Limb (tissue), 2 donors: ENCODE data around the gene SSR3.
"Not testable (repeated sequence)": the region's sequence is repeated elsewhere in the genome, so short reads cannot be mapped to it uniquely, and the experiment has no call there.

Source experiments
- DNase-seq, 2 donors: peaks; one replicate each; pipeline ENCODE4 v3.0.0-alpha.2; 2016; ENCODE audit errors: extremely low spot score in 2 of 2

The SSR3 gene

GRCh38 chr3:156554842-156555687 lies at the start of gene SSR3:
Gene SSR3, minus strand, starts transcription at chr3:156555117. Its CDS starts 28 bp downstream, at chr3:156555089.
- peak; percentile 99 for DNase-seq

- no peak for DNase-seq
Observed at GRCh38 chr3:156604064-156604641, 49.2 kb upstream of the SSR3 start.

- no peak for DNase-seq
Observed at GRCh38 chr3:156603379-156604017, 48.6 kb upstream of the SSR3 start.

- no peak for DNase-seq
Observed at GRCh38 chr3:156602424-156602823, 47.5 kb upstream of the SSR3 start.

GRCh38 chr3:156601497-156601896 lies 46.6 kb upstream of the SSR3 start:
- DNase-seq = no peak

GRCh38 chr3:156600834-156601233 lies 45.9 kb upstream of the SSR3 start:
- no peak for DNase-seq

GRCh38 chr3:156599089-156599874 lies 44.4 kb upstream of the SSR3 start:
- DNase-seq = no peak

GRCh38 chr3:156598413-156598812 lies 43.5 kb upstream of the SSR3 start:
- no peak for DNase-seq

GRCh38 chr3:156594219-156594683 lies 39.3 kb upstream of the SSR3 start:
- no peak for DNase-seq

- no peak for DNase-seq
Observed at GRCh38 chr3:156593814-156594213, 38.9 kb upstream of the SSR3 start.

- not testable (repeated sequence) for DNase-seq
Observed at GRCh38 chr3:156589806-156590205, 34.9 kb upstream of the SSR3 start.

- no peak for DNase-seq
Observed at GRCh38 chr3:156587760-156588069, 32.8 kb upstream of the SSR3 start.

GRCh38 chr3:156586905-156587759 lies 32.2 kb upstream of the SSR3 start:
- no peak for DNase-seq

- no peak for DNase-seq
Observed at GRCh38 chr3:156583469-156583868, 28.6 kb upstream of the SSR3 start.

- DNase-seq = no peak
Observed at GRCh38 chr3:156582532-156583183, 27.7 kb upstream of the SSR3 start.

GRCh38 chr3:156581954-156582353 lies 27.0 kb upstream of the SSR3 start:
- DNase-seq = no peak

- no peak for DNase-seq
Observed at GRCh38 chr3:156581033-156581432, 26.1 kb upstream of the SSR3 start.

GRCh38 chr3:156579427-156579851 lies 24.5 kb upstream of the SSR3 start:
- DNase-seq = no peak

- no peak for DNase-seq
Observed at GRCh38 chr3:156577736-156578135, 22.8 kb upstream of the SSR3 start.

- no peak for DNase-seq
Observed at GRCh38 chr3:156576651-156577348, 21.9 kb upstream of the SSR3 start.
